IPS-NIHi11 (cell line): Measurements from ENCODE around the gene JAK1.
"Not testable (repeated sequence)": the region's sequence is repeated elsewhere in the genome, so short reads cannot be mapped to it uniquely, and the experiment has no call there.

Experiments used
- DNase-seq: peaks from one replicate; pipeline ENCODE4 v3.0.0; 2012; ENCODE audit warnings: mixed read lengths, low spot score

The JAK1 gene

GRCh38 chr1:64966158-64966971, at the start of gene JAK1:
JAK1 (minus strand) TSS chr1:64966549; CDS start chr1:64886264, 80,285 bp downstream.
- DNase-seq: peak; percentile 99

GRCh38 chr1:65014321-65014720, 48.0 kb upstream of the JAK1 start:
- no peak for DNase-seq

DNA sequence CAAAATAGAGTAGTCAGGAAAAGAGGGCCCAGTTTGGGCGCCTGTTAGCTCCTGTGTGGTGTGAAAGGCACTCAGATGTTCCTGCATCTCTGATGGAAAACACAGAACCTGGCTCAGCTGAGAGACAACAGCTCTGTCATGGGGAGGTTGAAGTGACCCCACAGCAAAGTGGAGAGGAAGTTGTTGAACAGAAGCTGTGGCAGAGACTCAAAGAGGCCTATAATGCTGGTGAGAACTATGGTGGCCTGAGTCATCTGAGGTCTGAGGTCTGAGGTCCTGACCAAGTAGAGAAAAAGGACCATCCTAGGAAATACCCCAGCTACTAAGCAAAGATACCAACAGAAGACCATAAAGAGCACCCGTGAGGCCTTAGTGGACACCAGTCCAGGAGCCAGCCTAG, 45.6 kb upstream of the JAK1 start:
- DNase-seq: no peak

- no peak for DNase-seq
These were observed 43.5 kb upstream of the JAK1 start for GRCh38 chr1:65009724-65010420.

GRCh38 chr1:65009176-65009575, 42.8 kb upstream of the JAK1 start:
- DNase-seq: no peak

DNA sequence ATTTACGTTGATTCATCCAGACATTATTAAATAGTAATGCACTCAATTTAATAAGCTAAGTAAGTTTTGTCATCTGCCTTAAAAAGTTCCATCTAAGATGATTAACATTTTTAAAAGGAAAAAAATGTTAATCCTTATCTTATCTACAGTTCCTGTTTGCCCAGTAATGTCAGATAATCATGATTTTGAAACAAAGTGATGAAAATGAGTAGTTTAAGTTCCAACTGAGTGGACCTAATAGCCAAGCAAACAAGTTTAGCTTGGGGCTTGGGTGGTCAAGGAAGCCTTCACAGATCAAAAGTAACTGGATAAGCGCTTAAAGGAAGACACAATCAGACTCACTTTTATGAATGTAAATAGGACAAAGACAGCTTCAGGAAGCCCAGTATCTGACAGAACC, 40.5 kb upstream of the JAK1 start:
- DNase-seq: no peak

GRCh38 chr1:65003316-65003664, 36.9 kb upstream of the JAK1 start:
- no peak for DNase-seq

GRCh38 chr1:65002508-65003315, 36.4 kb upstream of the JAK1 start:
- peak; percentile 86 for DNase-seq

GRCh38 chr1:65002156-65002507, 35.8 kb upstream of the JAK1 start:
- DNase-seq: no peak

- peak; percentile 86 for DNase-seq
These were observed 35.0 kb upstream of the JAK1 start for GRCh38 chr1:65001231-65001792.

GRCh38 chr1:64998425-64998948, 32.1 kb upstream of the JAK1 start:
- DNase-seq: not testable (repeated sequence)

- no peak for DNase-seq
These were observed 30.4 kb upstream of the JAK1 start for GRCh38 chr1:64996541-64997257.

GRCh38 chr1:64995316-64995715, 29.0 kb upstream of the JAK1 start:
- no peak for DNase-seq

- no peak for DNase-seq
These were observed 20.8 kb upstream of the JAK1 start for GRCh38 chr1:64986903-64987871.

GRCh38 chr1:64984737-64985136, 18.4 kb upstream of the JAK1 start:
- no peak for DNase-seq

- DNase-seq: peak; percentile 24
These were observed 17.8 kb upstream of the JAK1 start for GRCh38 chr1:64984106-64984505.

GRCh38 chr1:64983110-64983509, 16.8 kb upstream of the JAK1 start:
- DNase-seq: no peak

DNA sequence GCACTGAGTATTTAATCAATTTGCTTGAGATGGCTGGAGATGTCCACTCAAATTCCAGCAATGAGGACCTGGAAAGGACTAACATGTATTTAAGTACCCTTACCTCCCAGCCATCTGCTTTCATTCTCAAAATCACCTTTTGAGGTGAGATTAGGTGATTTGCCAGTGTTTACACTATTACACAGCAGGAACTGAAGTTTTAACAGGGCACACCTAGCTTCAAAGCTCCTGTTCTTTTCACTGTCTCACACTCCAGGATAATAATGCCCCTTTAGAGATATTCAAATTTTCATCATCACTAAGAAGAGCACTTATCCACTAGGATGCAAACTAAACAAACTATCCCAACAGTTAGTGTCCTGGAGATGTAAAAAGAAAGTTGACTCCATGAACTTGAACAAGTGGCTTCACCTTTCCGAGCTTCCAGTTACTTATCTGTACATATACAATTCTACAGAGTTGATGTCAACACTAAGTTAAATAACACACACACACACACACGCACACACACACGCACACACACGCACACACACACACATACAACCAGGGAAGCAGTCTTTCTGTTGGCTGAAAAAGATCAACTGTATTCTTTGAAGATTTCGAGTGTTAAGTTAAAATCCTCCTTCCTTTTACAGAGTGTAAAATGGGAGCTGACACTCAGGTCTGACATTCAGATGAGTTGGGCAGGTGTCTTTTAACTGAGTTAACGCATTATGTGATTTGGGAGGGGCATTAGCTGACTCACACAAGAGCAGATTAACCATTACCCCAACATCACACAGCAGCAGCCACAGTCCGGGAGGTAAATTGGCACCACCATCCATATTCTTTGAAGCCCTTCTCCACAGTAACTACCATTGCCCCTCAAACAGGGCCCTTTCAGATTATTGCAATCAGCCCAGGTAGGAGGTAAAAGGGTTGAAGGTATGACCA, 15.5 kb upstream of the JAK1 start:
- no peak for DNase-seq
